GM23248 (cell line): ENCODE results near the gene FPGS.

Source experiments
- EZH2 ChIP-seq: fragments of 200-600 bp; sonication (generic); IDR thresholded peaks from 2 replicates; pipeline ENCODE4 v1.6.1; 2018; ENCODE audit warnings: antibody characterized with exemption, mild to moderate bottlenecking; ENCODE audit not compliant: insufficient read depth, poor library complexity, severe bottlenecking
- EZH2phosphoT487 ChIP-seq: fragments of 200-600 bp; sonication (generic); IDR thresholded peaks from 2 replicates; pipeline ENCODE4 v1.6.1; 2018; ENCODE audit warnings: antibody characterized with exemption, moderate library complexity, mild to moderate bottlenecking, low read depth; ENCODE audit not compliant: insufficient read depth

DNA sequence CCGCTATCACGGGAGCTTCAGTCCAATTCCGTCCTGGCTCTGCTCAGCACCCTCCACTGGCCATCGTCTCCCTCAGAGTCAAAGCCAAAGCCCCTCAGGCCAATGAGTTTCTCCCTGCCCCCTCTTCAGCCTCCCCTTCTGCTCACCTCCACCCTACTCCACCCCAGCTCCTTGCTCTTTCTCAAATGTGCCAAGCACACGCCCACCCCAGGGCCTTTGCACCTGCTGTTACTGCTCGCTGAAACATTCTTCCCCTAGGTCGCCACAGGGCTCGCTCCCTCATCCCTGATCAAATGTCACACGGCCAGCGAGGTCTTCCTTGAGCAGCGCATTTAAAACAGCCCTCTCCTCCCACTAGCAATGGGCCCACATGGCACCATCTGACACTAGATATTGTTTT is 58.1 kb downstream of the FPGS start:
- no peak for TF ChIP-seq EZH2phosphoT487
- TF ChIP-seq EZH2 = no peak
